PC-3 (cell line): Measurements from ENCODE around the gene PRAMEF12. TPM values are rescaled to one million over a fixed set of nuclear protein-coding genes. Genes with fewer than 3 reads are reported as not detected.
A peak's percentile ranks its signal among the peaks of the same experiment; 100 is the strongest.
"Not testable (repeated sequence)": the region's sequence is repeated elsewhere in the genome, so short reads cannot be mapped to it uniquely, and the experiment has no call there.

Experiments used
- ATAC-seq: fragments of 200-7000 bp; cut with Tn5 transposase; 2 replicates; pipeline ENCODE4 v1.9.1; 2020; ENCODE audit warnings: mild to moderate bottlenecking, moderate library complexity
- BruUV-seq: library from RNA; stranded (reverse); fragments of 400-500 nt; replicated peaks from 2 replicates; lab custom pipeline; 2021; lab: Mats Ljungman, UMichigan
- CTCF ChIA-PET: fragments of 300-600 bp; sonication (Branson Sonifier 250); formaldehyde crosslinking; loops from one replicate; lab custom pipeline; 2022; ENCODE audit warnings: antibody characterized with exemption; lab: Charles Lee
- POLR2A ChIA-PET: fragments of 300-600 bp; sonication (Branson Sonifier 250); formaldehyde crosslinking; loops from one replicate; lab custom pipeline; 2022; ENCODE audit warnings: antibody characterized with exemption; ENCODE audit not compliant: unreplicated experiment; lab: Charles Lee
- DNase-seq: peaks from one replicate; pipeline ENCODE4 v3.0.0-alpha.2; 2015
- H2AFZ ChIP-seq: fragments of 300-600 bp; sonication (generic); 2 replicates; pipeline ENCODE4 v1.6.0; 2016; ENCODE audit warnings: antibody characterized with exemption, low read length
- H3F3A ChIP-seq: fragments of 300-600 bp; sonication (generic); one replicate; pipeline ENCODE4 v1.6.0; 2017; ENCODE audit warnings: antibody characterized with exemption, low read length, control low read depth, mild to moderate bottlenecking; ENCODE audit not compliant: unreplicated experiment
- H3K27ac ChIP-seq: fragments of 300-600 bp; sonication (generic); 2 replicates; pipeline ENCODE4 v1.5.1; 2016; ENCODE audit warnings: mild to moderate bottlenecking, low read length
- H3K27me3 ChIP-seq: fragments of 300-600 bp; sonication (generic); 2 replicates; pipeline ENCODE4 v1.6.1; 2016; ENCODE audit warnings: low read length, mixed read lengths
- H3K36me3 ChIP-seq: fragments of 300-600 bp; sonication (generic); 2 replicates; pipeline ENCODE4 v1.6.1; 2016; ENCODE audit warnings: low read depth, mixed run types, low read length, mixed read lengths
- H3K4me1 ChIP-seq: fragments of 300-600 bp; sonication (generic); 2 replicates; pipeline ENCODE4 v1.5.1; 2016; ENCODE audit warnings: low read length; ENCODE audit not compliant: insufficient read depth
- H3K4me2 ChIP-seq: fragments of 300-600 bp; sonication (generic); 2 replicates; pipeline ENCODE4 v1.6.0; 2016; ENCODE audit warnings: low read length
- H3K4me3 ChIP-seq: fragments of 300-600 bp; sonication (generic); 2 replicates; pipeline ENCODE4 v1.5.1; 2016; ENCODE audit warnings: mild to moderate bottlenecking, low read length, mixed read lengths
- H3K79me2 ChIP-seq: fragments of 300-600 bp; sonication (generic); 2 replicates; pipeline ENCODE4 v1.6.1; 2017; ENCODE audit warnings: low read length, mixed read lengths
- H3K9ac ChIP-seq: fragments of 300-600 bp; sonication (generic); 2 replicates; pipeline ENCODE4 v1.6.0; 2016; ENCODE audit warnings: mild to moderate bottlenecking, low read length
- H3K9me2 ChIP-seq: fragments of 300-600 bp; sonication (generic); replicated peaks from 2 replicates; pipeline ENCODE4 v1.6.1; 2016; ENCODE audit warnings: mixed run types, low read length, mixed read lengths
- H3K9me3 ChIP-seq: fragments of 300-600 bp; sonication (generic); 2 replicates; pipeline ENCODE4 v1.6.1; 2016; ENCODE audit warnings: low read length, mixed read lengths
- H4K20me1 ChIP-seq: fragments of 300-600 bp; sonication (generic); 2 replicates; pipeline ENCODE4 v1.6.1; 2016; ENCODE audit warnings: low read length, mixed read lengths
- CTCF ChIP-seq: fragments of 300-600 bp; sonication (generic); conservative IDR thresholded peaks from 2 replicates; pipeline ENCODE4 v1.5.1; 2017; ENCODE audit warnings: antibody characterized with exemption, low read depth, mild to moderate bottlenecking, low read length
- EZH2 ChIP-seq: fragments of 300-600 bp; sonication (generic); IDR thresholded peaks from one replicate; pipeline ENCODE4 v1.6.1; 2017; ENCODE audit warnings: antibody characterized with exemption, mild to moderate bottlenecking, low read length; ENCODE audit not compliant: unreplicated experiment
- EZH2phosphoT487 ChIP-seq: fragments of 300-600 bp; sonication (generic); IDR thresholded peaks from 2 replicates; pipeline ENCODE4 v1.6.1; 2018; ENCODE audit warnings: mild to moderate bottlenecking, antibody characterized with exemption, low read length, borderline replicate concordance
- intact Hi-C: fragments of 100-400 bp; cut with micrococcal nuclease; formaldehyde crosslinking; loops from 2 replicates; pipeline ENCODE4 v1.9.0; 2023
- total RNA-seq: library from RNA; depleted of rRNA; stranded (reverse); fragments of >200 nt; gene quantifications from 2 replicates; pipeline ENCODE4 v1.2.3, GENCODE V29; 2014

Gene PRAMEF12
- total RNA-seq, 1 experiment from 2014 or later = not detected

- BruUV-seq, POLR2A ChIA-PET, intact Hi-C loops, H3K4me1 ChIP-seq, H3K4me2 ChIP-seq, H3K79me2 ChIP-seq, H3K36me3 ChIP-seq, H2AFZ ChIP-seq, H3F3A ChIP-seq, H4K20me1 ChIP-seq, ATAC-seq, H3K9me3 ChIP-seq, CTCF ChIA-PET, H3K9ac ChIP-seq, H3K4me3 ChIP-seq, H3K9me2 ChIP-seq, H3K27ac ChIP-seq: not testable (repeated sequence)
- TF ChIP-seq CTCF = peak; percentile 27; the same call in 1 of the 2 replicates
- peak; percentile 47 for DNase-seq
- H3K27me3 ChIP-seq = peaks cover 11% of the 10 kb centered on the region; the same call in 1 of the 2 replicates
Measured at GRCh38 chr1:12783783-12784182, 10.2 kb downstream of the PRAMEF12 start.

GRCh38 chr1:12784729-12785128, 11.2 kb downstream of the PRAMEF12 start:
- BruUV-seq, H3K4me3 ChIP-seq, H3F3A ChIP-seq, H3K27ac ChIP-seq, H3K79me2 ChIP-seq, H3K9me2 ChIP-seq, ATAC-seq, H3K36me3 ChIP-seq, H3K9ac ChIP-seq, H3K4me2 ChIP-seq, H3K4me1 ChIP-seq, H2AFZ ChIP-seq, intact Hi-C loops, CTCF ChIA-PET, H3K27me3 ChIP-seq, POLR2A ChIA-PET, DNase-seq, H3K9me3 ChIP-seq, H4K20me1 ChIP-seq: not testable (repeated sequence)

- H4K20me1 ChIP-seq, H2AFZ ChIP-seq, BruUV-seq, CTCF ChIA-PET, DNase-seq, H3K27me3 ChIP-seq, H3K27ac ChIP-seq, H3K4me1 ChIP-seq, H3K36me3 ChIP-seq, H3K79me2 ChIP-seq, intact Hi-C loops, H3K4me2 ChIP-seq, H3K9me2 ChIP-seq, POLR2A ChIA-PET, ATAC-seq, H3K9ac ChIP-seq, H3K4me3 ChIP-seq, H3K9me3 ChIP-seq, H3F3A ChIP-seq: not testable (repeated sequence)
Measured at GRCh38 chr1:12791097-12791496, 17.6 kb downstream of the PRAMEF12 start, which contains the start of gene PRAMEF1. TSS of gene PRAMEF1 (plus strand) at chr1:12791397. CDS start at chr1:12793228, 1,831 bp downstream.

- DNase-seq (peak; percentile 7), ATAC-seq (no peak)
- POLR2A ChIA-PET = no interaction called here
- Histone ChIP-seq H3K36me3 (no peaks in the 10 kb centered on the region), H3K79me2 (no peaks in the 10 kb centered on the region), H4K20me1 (no peaks in the 10 kb centered on the region), H3F3A (no peaks in the 10 kb centered on the region), H3K9me2 (no peaks in the 10 kb centered on the region), H3K4me3 (no peak overlapping the region), H3K9me3 (no peaks in the 10 kb centered on the region), H2AFZ (no peak overlapping the region), H3K9ac (no peak overlapping the region), H3K27ac (no peak overlapping the region), H3K27me3 (peaks cover 6% of the 10 kb centered on the region; the same call in 1 of the 2 replicates), H3K4me2 (no peak overlapping the region), H3K4me1 (no peaks in the 10 kb centered on the region)
- TF ChIP-seq EZH2 (no peak), CTCF (no peak), EZH2phosphoT487 (no peak)
- CTCF ChIA-PET = no interaction called here
- no TSS peak for BruUV-seq
- intact Hi-C loops = no loop called here
Measured at GRCh38 chr1:12798911-12799310, 25.4 kb downstream of the PRAMEF12 start.
